ENCODE data around the gene XK. TPM values are rescaled to one million over a fixed set of nuclear protein-coding genes. Genes with fewer than 3 reads are reported as not detected.
"Not testable (repeated sequence)": the region's sequence is repeated elsewhere in the genome, so short reads cannot be mapped to it uniquely, and the experiment has no call there.

Gene XK
- total RNA-seq, 5 donors from 2014 or later (not counting 1 experiment from before 2014, with no cell fraction given) = 0.10 to 0.18 (median 0.12) TPM; not detected in 1

DNA sequence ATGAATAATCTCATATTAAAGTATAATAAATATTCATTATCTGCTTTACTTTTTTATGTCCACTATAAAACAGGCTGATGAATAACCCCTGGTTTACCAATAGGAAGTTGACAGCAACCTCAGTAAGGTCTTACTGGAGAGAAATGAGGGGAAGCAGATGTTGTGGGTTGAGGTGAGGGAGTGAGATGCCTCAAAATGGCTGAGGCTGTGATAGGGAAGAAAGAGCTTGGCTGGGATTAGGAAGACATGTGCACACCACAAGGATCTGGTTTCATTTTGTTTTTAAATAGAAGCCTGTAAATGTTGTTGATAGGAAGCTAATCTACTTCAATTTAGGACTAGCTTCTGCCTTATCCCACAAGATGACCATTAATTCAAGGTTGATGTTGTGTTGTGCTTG, 79.9 kb downstream of the XK start:
- Histone ChIP-seq H3K9me3 (no peaks in the 10 kb centered on the region), H3K27ac (ENCODE audit: low read length) (no peak overlapping the region), H3K27me3 (replicated peaks in 1 of 2; ENCODE audit: control insufficient read depth in 2 of 2, extremely low read depth in 1 of 2, insufficient read depth in 2 of 2, low read length in 1 of 2) (no peaks in the 10 kb centered on the region), H3K4me3 (ENCODE audit: control insufficient read depth in 1 of 2, extremely low read depth in 1 of 2, low read length in 1 of 2) (no peak overlapping the region), H3K36me3 (ENCODE audit: control insufficient read depth in 2 of 2, extremely low read depth in 1 of 2, insufficient read depth in 1 of 2, low read length in 1 of 2) (no peaks in the 10 kb centered on the region), H3K4me1 (ENCODE audit: control insufficient read depth in 1 of 2, extremely low read depth in 1 of 2, insufficient read depth in 2 of 2, low read length in 2 of 2) (peaks cover 0 to 8% of the 10 kb centered on the region in 2 experiments)
- no peak overlapping the region for H3K27ac Mint-ChIP-seq
- CTCF ChIA-PET = interaction anchor here in 1 of 2 donors (0.6 kb wide), 1 partner anchor 25 kb away, joined by 3 read pairs; no protein-coding TSS in a partner anchor
- no peak overlapping the region for H3K4me3 Mint-ChIP-seq
- POLR2A ChIA-PET = no interaction called here
- no peaks in the 10 kb centered on the region for H3K36me3 Mint-ChIP-seq
- DNase-seq (no peak), ATAC-seq (replicated peaks in 1 of 4) (no peak)
- peaks cover 0 to 13% of the 10 kb centered on the region in 2 donors for H3K27me3 Mint-ChIP-seq
- H3K9me3 Mint-ChIP-seq = no peaks in the 10 kb centered on the region
- H3K4me1 Mint-ChIP-seq = peaks cover 0 to 16% (median 8%) of the 10 kb centered on the region in 3 donors

DNA sequence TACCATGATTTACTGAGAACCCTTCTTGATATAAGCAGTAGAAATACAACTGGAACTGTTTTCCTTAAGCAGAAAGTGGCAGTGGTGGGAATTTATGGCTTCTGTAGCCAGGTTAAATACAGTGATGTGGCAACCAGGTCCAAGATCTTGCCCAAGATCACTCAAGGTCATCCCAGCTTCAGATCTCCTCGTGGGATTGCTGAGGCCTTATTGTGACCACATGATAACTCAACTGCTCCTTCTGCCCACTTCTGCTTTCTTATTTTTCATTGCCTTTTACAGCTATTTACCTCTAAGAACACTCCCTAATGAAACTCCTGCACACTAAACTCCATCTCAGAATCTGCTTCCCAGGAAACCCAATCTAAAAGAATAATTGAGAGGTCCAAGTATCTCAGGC, 81.8 kb downstream of the XK start:
- Histone ChIP-seq H3K4me1 (ENCODE audit: control insufficient read depth in 1 of 2, extremely low read depth in 1 of 2, insufficient read depth in 2 of 2, low read length in 2 of 2) (peaks cover 0 to 8% of the 10 kb centered on the region in 2 experiments), H3K27ac (ENCODE audit: low read length) (no peak overlapping the region), H3K27me3 (replicated peaks in 1 of 2; ENCODE audit: control insufficient read depth in 2 of 2, extremely low read depth in 1 of 2, insufficient read depth in 2 of 2, low read length in 1 of 2) (no peaks in the 10 kb centered on the region), H3K36me3 (ENCODE audit: control insufficient read depth in 2 of 2, extremely low read depth in 1 of 2, insufficient read depth in 1 of 2, low read length in 1 of 2) (no peaks in the 10 kb centered on the region), H3K4me3 (ENCODE audit: control insufficient read depth in 1 of 2, extremely low read depth in 1 of 2, low read length in 1 of 2) (no peak overlapping the region), H3K9me3 (no peaks in the 10 kb centered on the region)
- Mint-ChIP-seq H3K27ac (no peak overlapping the region), H3K9me3 (no peaks in the 10 kb centered on the region), H3K36me3 (no peaks in the 10 kb centered on the region), H3K4me3 (no peak overlapping the region), H3K27me3 (peaks cover 0 to 15% of the 10 kb centered on the region in 2 donors), H3K4me1 (peaks cover 0 to 19% (median 6%) of the 10 kb centered on the region in 3 donors)
- no CpG with 5 or more reads among the region's 1 CpG for WGBS (ENCODE audit: insufficient coverage)
- ChIA-PET CTCF (no interaction called here), POLR2A (no interaction called here)
- no peak for ATAC-seq (replicated peaks in 1 of 4)
- no peak for DNase-seq

DNA sequence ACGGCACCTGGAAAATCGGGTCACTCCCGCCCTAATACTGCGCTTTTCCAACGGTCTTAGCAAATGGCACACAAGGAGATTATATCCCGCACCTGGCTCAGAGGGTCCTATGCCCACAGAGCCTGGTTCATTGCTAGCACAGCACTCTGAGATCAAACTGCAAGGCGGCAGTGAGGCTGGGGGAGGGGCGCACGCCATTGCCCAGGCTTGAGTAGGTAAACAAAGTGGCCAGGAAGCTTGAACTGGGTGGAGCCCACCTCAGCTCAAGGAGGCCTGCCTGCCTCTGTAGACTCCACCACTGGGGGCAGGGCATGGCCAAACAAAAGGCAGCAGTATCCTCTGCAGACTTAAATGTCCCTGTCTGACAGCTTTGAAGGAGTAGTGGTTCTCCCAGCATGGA, 83.3 kb downstream of the XK start:
- ATAC-seq (replicated peaks in 1 of 4); H3K4me1 ChIP-seq (ENCODE audit: control insufficient read depth in 1 of 2, extremely low read depth in 1 of 2, insufficient read depth in 2 of 2, low read length in 2 of 2); H3K4me3 ChIP-seq (ENCODE audit: control insufficient read depth in 1 of 2, extremely low read depth in 1 of 2, low read length in 1 of 2); H3K27ac Mint-ChIP-seq; H3K4me3 Mint-ChIP-seq; H3K9me3 ChIP-seq; H3K27ac ChIP-seq (ENCODE audit: low read length); H3K36me3 Mint-ChIP-seq; CTCF ChIA-PET; H3K36me3 ChIP-seq (ENCODE audit: control insufficient read depth in 2 of 2, extremely low read depth in 1 of 2, insufficient read depth in 1 of 2, low read length in 1 of 2); DNase-seq; POLR2A ChIA-PET; H3K27me3 ChIP-seq (replicated peaks in 1 of 2; ENCODE audit: control insufficient read depth in 2 of 2, extremely low read depth in 1 of 2, insufficient read depth in 2 of 2, low read length in 1 of 2); H3K9me3 Mint-ChIP-seq: not testable (repeated sequence)
- H3K4me1 Mint-ChIP-seq = peaks cover 0 to 11% (median 0%) of the 10 kb centered on the region in 3 donors
- 86% methylated on average over 8 of the region's 9 CpGs for WGBS (ENCODE audit: insufficient coverage)
- peaks cover 0 to 15% of the 10 kb centered on the region in 2 donors for H3K27me3 Mint-ChIP-seq

DNA sequence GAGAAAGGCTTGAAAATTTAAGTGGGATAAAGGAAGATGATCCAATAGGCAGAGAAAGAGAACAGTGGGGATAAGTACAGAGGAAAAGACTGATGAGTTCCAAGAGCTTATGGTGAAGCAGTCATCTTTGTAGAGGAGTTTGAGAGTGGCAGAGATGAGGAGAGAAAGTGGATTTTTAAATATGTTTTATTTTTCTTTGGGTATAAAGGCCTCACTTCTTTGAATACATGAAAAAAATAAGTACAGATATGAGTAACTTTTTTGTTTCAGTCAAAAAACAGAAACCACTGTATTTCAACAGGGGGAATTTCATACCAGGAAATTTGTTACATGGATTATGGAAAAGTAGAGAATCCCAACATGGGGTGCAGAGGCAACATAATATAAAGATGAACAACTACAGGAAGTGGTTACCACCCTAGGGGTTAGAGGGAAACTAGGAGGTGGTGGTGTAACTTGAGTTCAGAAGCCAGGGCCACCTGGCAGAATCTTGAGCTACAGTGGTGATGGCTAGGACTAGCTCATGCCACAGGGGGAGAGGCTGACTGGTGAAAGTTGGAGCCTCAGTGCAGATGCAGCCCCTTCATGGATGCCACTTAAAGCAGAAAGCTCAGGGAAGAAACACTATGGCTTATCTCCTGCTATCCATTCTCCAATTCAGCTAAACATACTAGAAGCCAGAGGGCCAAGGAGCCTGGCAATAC, 90.8 kb downstream of the XK start:
- peaks cover 25 to 26% (median 25%) of the 10 kb centered on the region in 3 donors for H3K4me1 Mint-ChIP-seq
- Histone ChIP-seq H3K27ac (ENCODE audit: low read length) (peak overlapping the region; percentile 49), H3K4me1 (ENCODE audit: control insufficient read depth in 1 of 2, extremely low read depth in 1 of 2, insufficient read depth in 2 of 2, low read length in 2 of 2) (peaks cover 8 to 13% of the 10 kb centered on the region in 2 experiments), H3K36me3 (ENCODE audit: control insufficient read depth in 2 of 2, extremely low read depth in 1 of 2, insufficient read depth in 1 of 2, low read length in 1 of 2) (no peaks in the 10 kb centered on the region), H3K27me3 (replicated peaks in 1 of 2; ENCODE audit: control insufficient read depth in 2 of 2, extremely low read depth in 1 of 2, insufficient read depth in 2 of 2, low read length in 1 of 2) (no peaks in the 10 kb centered on the region), H3K9me3 (no peaks in the 10 kb centered on the region), H3K4me3 (ENCODE audit: control insufficient read depth in 1 of 2, extremely low read depth in 1 of 2, low read length in 1 of 2) (no peak overlapping the region)
- H3K4me3 Mint-ChIP-seq = peak overlapping the region in 1 of 3 donors; percentile 56
- no peaks in the 10 kb centered on the region for H3K36me3 Mint-ChIP-seq
- H3K27me3 Mint-ChIP-seq = no peaks in the 10 kb centered on the region
- DNase-seq = no peak
- H3K27ac Mint-ChIP-seq = peak overlapping the region; percentile 52 to 66
- CTCF ChIA-PET = interaction anchor here in 1 of 2 donors (1.1 kb wide), 1 partner anchor 31 kb away, joined by 6 read pairs; no protein-coding TSS in a partner anchor
- H3K9me3 Mint-ChIP-seq = no peaks in the 10 kb centered on the region
- peak in 3 of 4 experiments; percentile 57 to 73 (median 62) for ATAC-seq (replicated peaks in 1 of 4)
- POLR2A ChIA-PET = no interaction called here

DNA sequence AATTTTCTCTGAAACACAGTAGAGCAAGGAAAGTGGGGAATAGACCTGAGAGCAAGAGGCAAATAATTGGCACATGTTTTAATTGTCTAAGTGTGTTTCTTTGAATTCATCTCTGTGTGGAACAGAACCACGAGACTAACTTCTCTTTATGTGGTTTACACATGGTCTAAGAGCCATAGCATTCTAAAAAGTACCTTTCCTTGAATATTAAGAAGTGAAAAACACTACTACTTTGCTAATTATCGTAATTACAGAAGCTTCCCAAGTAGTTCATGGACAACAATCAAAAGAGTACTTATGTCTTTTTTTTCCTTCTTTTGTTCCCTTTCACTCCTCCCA, 91.4 kb downstream of the XK start:
- no CpG with 5 or more reads among the region's 2 CpGs for WGBS (ENCODE audit: insufficient coverage)
- no peaks in the 10 kb centered on the region for H3K9me3 ChIP-seq
- H3K27ac ChIP-seq (ENCODE audit: low read length) = peak overlapping the region; percentile 49
- peak overlapping the region in 1 of 3 donors; percentile 56 for H3K4me3 Mint-ChIP-seq
- H3K4me1 Mint-ChIP-seq = peaks cover 25 to 26% (median 25%) of the 10 kb centered on the region in 3 donors
- H3K9me3 Mint-ChIP-seq = no peaks in the 10 kb centered on the region
- peak overlapping the region; percentile 52 to 57 for H3K27ac Mint-ChIP-seq
- no peaks in the 10 kb centered on the region for H3K27me3 ChIP-seq (replicated peaks in 1 of 2; ENCODE audit: control insufficient read depth in 2 of 2, extremely low read depth in 1 of 2, insufficient read depth in 2 of 2, low read length in 1 of 2)
- ChIA-PET CTCF (interaction anchor here in 1 of 2 donors (1.1 kb wide), 1 partner anchor 32 kb away, joined by 6 read pairs; no protein-coding TSS in a partner anchor), POLR2A (interaction anchor here in 1 of 2 donors (0.6 kb wide), 1 partner anchor 1005 kb away, joined by 3 read pairs; no protein-coding TSS in a partner anchor)
- H3K36me3 Mint-ChIP-seq = no peaks in the 10 kb centered on the region
- ATAC-seq (replicated peaks in 1 of 4) (peak in 2 of 4 experiments; percentile 32 to 42), DNase-seq (no peak)
- H3K36me3 ChIP-seq (ENCODE audit: control insufficient read depth in 2 of 2, extremely low read depth in 1 of 2, insufficient read depth in 1 of 2, low read length in 1 of 2) = no peaks in the 10 kb centered on the region
- no peak overlapping the region for H3K4me3 ChIP-seq (ENCODE audit: control insufficient read depth in 1 of 2, extremely low read depth in 1 of 2, low read length in 1 of 2)
- peaks cover 8 to 13% of the 10 kb centered on the region in 2 experiments for H3K4me1 ChIP-seq (ENCODE audit: control insufficient read depth in 1 of 2, extremely low read depth in 1 of 2, insufficient read depth in 2 of 2, low read length in 2 of 2)
- H3K27me3 Mint-ChIP-seq = peaks cover 0 to under 1% of the 10 kb centered on the region in 2 donors

DNA sequence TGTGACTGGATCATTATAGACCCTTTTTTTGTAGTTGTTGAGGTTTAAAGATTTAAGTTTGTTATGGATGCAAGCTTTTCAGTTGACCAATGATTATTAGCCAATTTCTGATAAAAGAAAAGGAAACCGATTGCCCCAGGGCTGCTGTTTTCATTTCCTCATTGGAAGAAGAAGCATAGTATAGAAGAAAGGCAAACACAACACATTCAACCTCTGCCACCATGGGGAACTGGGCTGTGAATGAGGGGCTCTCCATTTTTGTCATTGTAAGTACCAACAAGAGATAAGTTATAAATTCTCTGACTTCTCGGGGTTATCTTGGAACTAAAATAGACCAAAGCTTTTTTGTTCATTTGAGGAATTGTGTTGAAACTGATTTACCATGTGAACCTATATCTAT, 94.3 kb downstream of the XK start, which contains the start of gene CYBB:
Gene CYBB, plus strand, starts transcription at position 203 of the 400 bp plus-strand sequence. Its CDS starts 19 bp downstream, at position 222.
- ATAC-seq (replicated peaks in 1 of 4) = no peak
- Histone ChIP-seq H3K4me1 (ENCODE audit: control insufficient read depth in 1 of 2, extremely low read depth in 1 of 2, insufficient read depth in 2 of 2, low read length in 2 of 2) (peaks cover 8 to 15% of the 10 kb centered on the region in 2 experiments), H3K4me3 (ENCODE audit: control insufficient read depth in 1 of 2, extremely low read depth in 1 of 2, low read length in 1 of 2) (no peak within 1 kb of the TSS), H3K36me3 (ENCODE audit: control insufficient read depth in 2 of 2, extremely low read depth in 1 of 2, insufficient read depth in 1 of 2, low read length in 1 of 2) (no peaks in the 10 kb centered on the region), H3K27me3 (replicated peaks in 1 of 2; ENCODE audit: control insufficient read depth in 2 of 2, extremely low read depth in 1 of 2, insufficient read depth in 2 of 2, low read length in 1 of 2) (no peaks in the 10 kb centered on the region), H3K9me3 (no peaks in the 10 kb centered on the region), H3K27ac (ENCODE audit: low read length) (no peak within 1 kb of the TSS)
- DNase-seq = no peak
- H3K9me3 Mint-ChIP-seq = no peaks in the 10 kb centered on the region
- no peak within 1 kb of the TSS for H3K4me3 Mint-ChIP-seq
- CTCF ChIA-PET = interaction anchor here in 1 of 2 donors (0.6 kb wide), 1 partner anchor 102 kb away, joined by 3 read pairs; no protein-coding TSS in a partner anchor
- no peak within 1 kb of the TSS for H3K27ac Mint-ChIP-seq
- peaks cover 25 to 32% (median 25%) of the 10 kb centered on the region in 3 donors for H3K4me1 Mint-ChIP-seq
- WGBS (ENCODE audit: insufficient coverage) = no CpG with 5 or more reads among the region's 2 CpGs
- POLR2A ChIA-PET = no interaction called here
- peaks cover 0 to 9% of the 10 kb centered on the region in 2 donors for H3K27me3 Mint-ChIP-seq
- no peaks in the 10 kb centered on the region for H3K36me3 Mint-ChIP-seq
